Lung (tissue), 12 donors: ENCODE data around the gene TTC28. TPM values are rescaled to one million over a fixed set of nuclear protein-coding genes. Genes with fewer than 3 reads are reported as not detected.
A peak's percentile ranks its signal among the peaks of the same experiment; 100 is the strongest.

Experiments used
- ATAC-seq: fragments of 200-7000 bp; cut with Tn5 transposase; one replicate; pipeline ENCODE4 v1.9.1; 2020; ENCODE audit warnings: moderate number of reproducible peaks; ENCODE audit not compliant: insufficient read depth, low FRiP score
- DNase-seq, 3 donors: peaks; one replicate each; pipeline ENCODE4 v3.0.0-alpha.2; 2013 to 2017
- H3K27ac ChIP-seq, 2 donors: one replicate each; pipeline ENCODE4 v1.5.1; 2013; ENCODE audit warnings: mild to moderate bottlenecking in 2 of 2, moderate library complexity in 2 of 2, control low read depth in 1 of 2, inconsistent platforms in 1 of 2, low read depth in 1 of 2, low read length in 1 of 2
- H3K27me3 ChIP-seq, 3 donors: one replicate each; pipeline ENCODE4 v1.5.1; 2013; ENCODE audit warnings: low read length in 2 of 3; ENCODE audit not compliant: control insufficient read depth in 3 of 3, insufficient read depth in 3 of 3
- H3K36me3 ChIP-seq, 4 donors: one replicate each; pipeline ENCODE4 v1.5.1; 2013; ENCODE audit warnings: low read length in 4 of 4, mild to moderate bottlenecking in 1 of 4, moderate library complexity in 1 of 4; ENCODE audit not compliant: control insufficient read depth in 4 of 4, insufficient read depth in 4 of 4
- H3K4me1 ChIP-seq, 5 donors: one replicate each; pipeline ENCODE4 v1.5.1; 2013; ENCODE audit warnings: low read length in 5 of 5, mild to moderate bottlenecking in 2 of 5, moderate library complexity in 1 of 5; ENCODE audit not compliant: control insufficient read depth in 5 of 5, insufficient read depth in 5 of 5
- H3K4me3 ChIP-seq: one replicate; pipeline ENCODE4 v1.5.1; 2013; ENCODE audit warnings: mild to moderate bottlenecking, control low read depth, moderate library complexity
- H3K9ac ChIP-seq, 2 donors: one replicate each; pipeline ENCODE4 v1.5.1; 2013; ENCODE audit warnings: low read length in 2 of 2, control low read depth in 1 of 2; ENCODE audit not compliant: insufficient read depth in 1 of 2
- H3K9me3 ChIP-seq, 4 donors: one replicate each; pipeline ENCODE4 v1.5.1; 2013; ENCODE audit warnings: low read length in 3 of 4, mild to moderate bottlenecking in 1 of 4, moderate library complexity in 1 of 4; ENCODE audit not compliant: control insufficient read depth in 4 of 4, insufficient read depth in 3 of 4
- WGBS, 2 donors: extraction: QIAGEN DNeasy Blood & Tissue Kit; methylation state at CpG; one replicate each; pipeline ENCODE4 v1.1.7; 2013; 5-methylcytosine and 5-hydroxymethylcytosine counted together
- polyA plus RNA-seq, 2 donors: library from polyadenylated mRNA; stranded (reverse); fragments of 200-250 nt; gene quantifications; one replicate each; pipeline ENCODE4 v1.2.1, GENCODE V29; 2013
- total RNA-seq, 2 donors: library from RNA; depleted of rRNA in 1 of 2; stranded (reverse); fragments of >200 nt in 1 of 2; gene quantifications; one replicate each; pipeline ENCODE4 v1.2.1, GENCODE V29; 2014 to 2021
- TF ChIP-seq, protein P1 (sequence below): IDR thresholded peaks from 2 replicates; pipeline ENCODE4 v1.5.1; 2012; ENCODE audit warnings: mild to moderate bottlenecking; ENCODE audit errors: control extremely low read depth, extremely low read depth
- donor health status: control.
- donor health status: control.
- donor health status: Bipolar disorder and iron deficiency.
- donor health status: healthy.
- donor health status: DM: yes; HTN: yes; CAD: no.

TTC28 gene
- total and polyA plus RNA-seq, 4 donors, result 4.7 to 72.2 (median 24.8) TPM

DNA sequence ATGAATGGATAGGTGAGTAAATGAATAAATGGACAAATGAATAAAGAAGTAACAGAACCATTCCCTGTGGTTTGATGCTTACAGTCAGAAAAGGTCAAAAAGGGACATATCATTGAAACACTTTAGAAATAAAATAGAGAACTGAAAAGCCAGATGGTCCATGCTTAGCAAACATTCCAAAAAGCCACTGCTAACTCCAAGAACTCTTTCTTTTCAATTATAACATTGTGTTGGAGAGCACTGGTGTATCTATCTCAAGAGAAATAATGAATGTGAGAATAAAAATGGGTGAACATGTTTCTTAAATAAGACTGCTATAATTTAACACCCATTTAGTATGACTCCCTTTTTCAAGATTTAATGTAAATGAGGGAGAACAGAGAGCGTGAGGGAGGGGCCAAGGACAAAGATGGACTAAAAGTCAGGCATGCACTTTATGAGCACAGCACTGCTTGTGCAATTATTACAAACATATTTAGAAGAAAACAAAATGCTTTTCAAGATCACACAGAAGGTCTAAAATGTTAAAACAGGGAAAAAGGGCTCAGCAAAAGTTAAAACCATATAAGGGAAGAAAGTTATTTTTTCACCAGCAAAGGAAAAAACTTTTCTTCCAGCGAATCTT lies 536.3 kb downstream of the TTC28 start:
- ATAC-seq (no peak), DNase-seq (no peak)
- H3K9me3 ChIP-seq, result no peaks in the 10 kb centered on the region
- no peak overlapping the region for H3K9ac ChIP-seq
- H3K27me3 ChIP-seq, result no peaks in the 10 kb centered on the region
- no peak overlapping the region for H3K4me3 ChIP-seq
- H3K36me3 ChIP-seq, result no peaks in the 10 kb centered on the region
- 84 to 89% methylated on average over 2 of the region's 2 CpGs for WGBS, 2 donors
- peaks cover 0 to 95% (median 39%) of the 10 kb centered on the region in 5 donors for H3K4me1 ChIP-seq
- TF ChIP-seq, protein P1, sequence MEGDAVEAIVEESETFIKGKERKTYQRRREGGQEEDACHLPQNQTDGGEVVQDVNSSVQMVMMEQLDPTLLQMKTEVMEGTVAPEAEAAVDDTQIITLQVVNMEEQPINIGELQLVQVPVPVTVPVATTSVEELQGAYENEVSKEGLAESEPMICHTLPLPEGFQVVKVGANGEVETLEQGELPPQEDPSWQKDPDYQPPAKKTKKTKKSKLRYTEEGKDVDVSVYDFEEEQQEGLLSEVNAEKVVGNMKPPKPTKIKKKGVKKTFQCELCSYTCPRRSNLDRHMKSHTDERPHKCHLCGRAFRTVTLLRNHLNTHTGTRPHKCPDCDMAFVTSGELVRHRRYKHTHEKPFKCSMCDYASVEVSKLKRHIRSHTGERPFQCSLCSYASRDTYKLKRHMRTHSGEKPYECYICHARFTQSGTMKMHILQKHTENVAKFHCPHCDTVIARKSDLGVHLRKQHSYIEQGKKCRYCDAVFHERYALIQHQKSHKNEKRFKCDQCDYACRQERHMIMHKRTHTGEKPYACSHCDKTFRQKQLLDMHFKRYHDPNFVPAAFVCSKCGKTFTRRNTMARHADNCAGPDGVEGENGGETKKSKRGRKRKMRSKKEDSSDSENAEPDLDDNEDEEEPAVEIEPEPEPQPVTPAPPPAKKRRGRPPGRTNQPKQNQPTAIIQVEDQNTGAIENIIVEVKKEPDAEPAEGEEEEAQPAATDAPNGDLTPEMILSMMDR, result no peak
- H3K27ac ChIP-seq, result no peak overlapping the region

DNA sequence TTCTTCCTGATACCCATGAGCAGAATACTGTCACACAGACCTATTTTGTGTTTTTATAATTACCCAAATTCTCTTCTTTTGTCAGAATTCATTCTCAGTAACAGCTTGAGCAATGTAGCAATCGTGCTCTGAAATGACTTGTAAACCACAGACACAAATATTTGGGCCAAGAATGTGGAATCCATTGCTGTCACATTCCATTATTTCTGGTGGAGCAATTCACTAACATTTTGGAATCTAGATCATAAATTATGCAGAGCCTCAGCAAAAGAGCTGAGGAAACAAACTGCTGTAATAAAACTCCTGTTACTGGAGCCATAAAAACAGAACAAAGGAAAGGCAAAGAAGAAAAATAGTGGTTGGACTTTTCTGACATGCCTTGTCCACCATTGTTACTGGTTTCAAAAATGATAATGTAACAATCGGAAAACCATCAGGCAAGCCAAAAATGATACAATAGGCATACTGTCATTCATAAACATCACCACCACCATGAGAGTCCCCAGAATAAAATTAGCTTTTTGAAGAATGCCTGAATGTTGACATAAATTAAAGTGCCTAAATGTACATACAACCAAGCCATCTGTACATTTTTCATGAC lies 537.2 kb downstream of the TTC28 start:
- WGBS, 2 donors, result 51 to 63% methylated on average over 2 of the region's 2 CpGs

DNA sequence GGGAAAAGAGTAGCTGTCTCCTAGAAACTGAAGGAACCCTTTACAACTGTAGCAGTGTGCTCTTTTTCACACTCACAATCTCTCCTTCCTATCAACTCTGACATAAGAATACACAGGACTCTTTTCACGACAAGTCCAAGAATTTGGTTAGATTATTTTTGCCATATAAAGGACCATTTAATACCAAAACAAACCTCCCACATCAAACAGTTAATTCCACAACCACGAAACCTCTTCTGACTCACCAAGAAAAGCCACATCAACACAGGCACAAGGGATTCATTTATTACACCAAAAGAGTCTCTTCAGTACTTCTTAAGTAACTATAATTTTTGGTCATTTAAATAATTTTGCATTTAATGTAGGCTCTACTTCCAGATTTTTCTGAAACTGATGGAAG lies 538.0 kb downstream of the TTC28 start:
- H3K27ac ChIP-seq, result no peak overlapping the region
- H3K36me3 ChIP-seq, result no peaks in the 10 kb centered on the region
- H3K9ac ChIP-seq, result peak overlapping the region in 1 of 2 donors; percentile 37
- ATAC-seq (no peak), DNase-seq (no peak)
- WGBS, 2 donors, result 64 to 67% methylated on average over 2 of the region's 2 CpGs
- TF ChIP-seq, protein P1, result no peak
- H3K27me3 ChIP-seq, result no peaks in the 10 kb centered on the region
- H3K9me3 ChIP-seq, result peaks cover 0 to 2% (median 0%) of the 10 kb centered on the region in 4 donors
- H3K4me1 ChIP-seq, result peaks cover 0 to 85% (median 31%) of the 10 kb centered on the region in 5 donors
- no peak overlapping the region for H3K4me3 ChIP-seq

More for the DNA sequence above, 537.2 kb downstream of the TTC28 start:
- peak; percentile 28 to 94 (median 91) for DNase-seq
- ATAC-seq, result no peak
- TF ChIP-seq, protein P1, result no peak
- H3K27ac ChIP-seq, result no peak overlapping the region
- H3K4me1 ChIP-seq, result peaks cover 0 to 93% (median 39%) of the 10 kb centered on the region in 5 donors
- H3K9ac ChIP-seq, result no peak overlapping the region
- no peaks in the 10 kb centered on the region for H3K27me3 ChIP-seq
- peaks cover 0 to under 1% (median 0%) of the 10 kb centered on the region in 4 donors for H3K9me3 ChIP-seq
- H3K4me3 ChIP-seq, result no peak overlapping the region
- no peaks in the 10 kb centered on the region for H3K36me3 ChIP-seq
